ENCODE data around the gene HSD17B14. TPM values are rescaled to one million over a fixed set of nuclear protein-coding genes. Genes with fewer than 3 reads are reported as not detected.
A peak's percentile ranks its signal among the peaks of the same experiment; 100 is the strongest.

The HSD17B14 gene
- total and polyA plus RNA-seq, 2 of the 8 experiments (the other 6 are each of a cell fraction or from before 2014, with no cell fraction given), result 8.4 to 25.5 TPM

- CTCF ChIA-PET (ENCODE audit: partially characterized antibody), result interaction anchor here (0.7 to 17.5 kb wide), 14 partner anchors 10 to 149 kb away, joined by 3 to 285 read pairs (median 5); partner anchors contain the start of genes BCAT2, CA11 and HSD17B14
- TF ChIP-seq PHF8 (conservative IDR thresholded peaks at IDR 0.05; ENCODE audit: low read depth, low read length), result no peak
- TF ChIP-seq GTF2F1 (IDR thresholded peaks at IDR 0.05; ENCODE audit: borderline replicate concordance, low read depth, low read length), result no peak
- TF ChIP-seq CTBP2 (IDR thresholded peaks at IDR 0.05; ENCODE audit: borderline replicate concordance, insufficient read depth, insufficient read length, low read length), result no peak
- TF ChIP-seq JUN (IDR thresholded peaks at IDR 0.05; ENCODE audit: low read depth, low read length), result no peak
- no peak for TF ChIP-seq CBX8 (IDR thresholded peaks at IDR 0.05; ENCODE audit: borderline replicate concordance, low read depth, low read length)
- TF ChIP-seq USF2 (IDR thresholded peaks at IDR 0.05; ENCODE audit: low read length), result no peak
- no peak for TF ChIP-seq CREB1 (IDR thresholded peaks at IDR 0.05)
- no peak for TF ChIP-seq SUZ12 (IDR thresholded peaks at IDR 0.05; ENCODE audit: low read length)
- TF ChIP-seq NANOG (IDR thresholded peaks at IDR 0.05; ENCODE audit: insufficient read depth, low read depth, low read length, poor library complexity, severe bottlenecking), result no peak
- TF ChIP-seq EP300 (IDR thresholded peaks at IDR 0.05; ENCODE audit: borderline replicate concordance in 1 of 2, low read depth in 2 of 2, low read length in 2 of 2), result no peak
Measured at GRCh38 chr19:48794291-48794690, 42.0 kb downstream of the HSD17B14 start.

More at GRCh38 chr19:48794291-48794690, 42.0 kb downstream of the HSD17B14 start:
- H3K4me1 ChIP-seq (replicated peaks in 1 of 4; ENCODE audit: control insufficient read depth in 3 of 4, insufficient read depth in 4 of 4, low read length in 3 of 4), result peaks cover 0 to 8% (median 6%) of the 10 kb centered on the region in 4 experiments; a peak in 6 of 7 replicates
- H3K4ac ChIP-seq (replicated peaks; ENCODE audit: insufficient read length, low read depth, low read length), result no peak overlapping the region
- no peak overlapping the region for H4K91ac ChIP-seq (replicated peaks; ENCODE audit: insufficient read length, low read length)
- POLR2A ChIA-PET (ENCODE audit: partially characterized antibody), result interaction anchor here (1.1 to 2.0 kb wide), 3 partner anchors 39 to 173 kb away, joined by 3 to 8 read pairs (median 5); partner anchors contain the start of gene PPP1R15A
- H4K8ac ChIP-seq (ENCODE audit: extremely low read depth, insufficient read depth, low read length), result no peak overlapping the region
- no peak overlapping the region for H3K4me3 ChIP-seq (ENCODE audit: extremely low read depth in 1 of 4, insufficient read depth in 2 of 4, low read depth in 3 of 4, low read length in 4 of 4)
- H3K14ac ChIP-seq (ENCODE audit: insufficient read length), result no peak overlapping the region
- no peaks in the 10 kb centered on the region for H4K20me1 ChIP-seq (replicated peaks in 1 of 2; ENCODE audit: control insufficient read depth in 1 of 2, insufficient read depth in 2 of 2, low read length in 2 of 2)
- H3K56ac ChIP-seq (replicated peaks; ENCODE audit: insufficient read length, low read depth, low read length), result no peak overlapping the region
- DNase-seq (ENCODE audit: low read depth in 1 of 2, low spot score in 2 of 2) (no peak), FAIRE-seq (no peak)
- no peaks in the 10 kb centered on the region for H3K9me3 ChIP-seq (ENCODE audit: insufficient read depth in 2 of 2, low read depth in 1 of 2, low read length in 1 of 2)
- H3K4me2 ChIP-seq (ENCODE audit: insufficient read depth in 1 of 2, low read depth in 2 of 2, low read length in 2 of 2), result no peak overlapping the region; a peak in 1 of 4 replicates
- H3K27ac ChIP-seq (ENCODE audit: low read depth, low read length), result no peak overlapping the region
- no peaks in the 10 kb centered on the region for H3K23me2 ChIP-seq (ENCODE audit: low read depth, low read length)
- H2BK20ac ChIP-seq (ENCODE audit: low read length), result no peak overlapping the region; the same call in 1 of the 2 replicates
- no peaks in the 10 kb centered on the region for H3K27me3 ChIP-seq (replicated peaks in 1 of 4; ENCODE audit: control insufficient read depth in 3 of 4, extremely low read depth in 1 of 4, insufficient read depth in 3 of 4, low read length in 3 of 4)
- no peak overlapping the region for H4K5ac ChIP-seq (ENCODE audit: insufficient read length, low read depth, low read length)
- no peak overlapping the region for H2AFZ ChIP-seq (ENCODE audit: low read length)
- H3K9ac ChIP-seq (replicated peaks in 1 of 4; ENCODE audit: extremely low read depth in 1 of 4, low read depth in 3 of 4, low read length in 3 of 4), result no peak overlapping the region
- H2BK5ac ChIP-seq (ENCODE audit: low read depth, low read length), result no peak overlapping the region
- 92% methylated on average over 6 of the region's 6 CpGs; no CpG with 5 or more reads in 1 of the 2 experiments for WGBS, 2 experiments (ENCODE audit: extremely low coverage in 1 of 2, insufficient coverage in 1 of 2, insufficient read length in 1 of 2, insufficient replicate concordance in 2 of 2, low coverage in 1 of 2, low lambda C conversion rate in 2 of 2, missing lambda C conversion rate in 1 of 2)
- H2BK120ac ChIP-seq (replicated peaks; ENCODE audit: low read depth, low read length), result no peak overlapping the region
- no peaks in the 10 kb centered on the region for H3K36me3 ChIP-seq (ENCODE audit: control insufficient read depth in 2 of 4, insufficient read depth in 4 of 4, low read length in 3 of 4)
- no peaks in the 10 kb centered on the region for H3K79me2 ChIP-seq (ENCODE audit: control insufficient read depth in 1 of 2, insufficient read depth in 2 of 2, low read length in 2 of 2)
- H3K23ac ChIP-seq (ENCODE audit: insufficient read length), result no peak overlapping the region
- 0 out of 2 replicates have a peak overlapping the region, but pooled peaks have one; percentile 81 for H2BK15ac ChIP-seq (ENCODE audit: low read length)
- no peak overlapping the region for H3K18ac ChIP-seq (ENCODE audit: extremely low read depth, low read length)
- H3K79me1 ChIP-seq (ENCODE audit: low read depth, low read length), result no peaks in the 10 kb centered on the region
- 0 out of 2 replicates have a peak overlapping the region, but pooled peaks have one; percentile 81 for H2BK12ac ChIP-seq (ENCODE audit: low read depth, low read length)
- H2AK5ac ChIP-seq (ENCODE audit: low read depth, low read length), result peak overlapping the region; percentile 70; the same call in 1 of the 2 replicates

Measured in H1 (cell line).